Transverse colon (tissue), 3 donors: ENCODE results near the gene HUNK.

Source experiments
- CTCF ChIP-seq, 5 experiments: fragments of 200-600 bp in 3 of 5; fragments of 450-650 bp in 2 of 5; sonication (generic) in 3 of 5; IDR thresholded peaks; 1 replicate in 2 of 5; 2 replicates in 3 of 5; pipeline ENCODE4 v1.5.1; 2016 to 2017; ENCODE audit warnings: antibody characterized with exemption in 5 of 5, inconsistent platforms in 3 of 5, mild to moderate bottlenecking in 2 of 5, moderate library complexity in 1 of 5
- EP300 ChIP-seq: sonication (generic); formaldehyde crosslinking; IDR thresholded peaks from one replicate; pipeline ENCODE4 v1.6.1; 2017; ENCODE audit warnings: antibody characterized with exemption, low read depth

DNA sequence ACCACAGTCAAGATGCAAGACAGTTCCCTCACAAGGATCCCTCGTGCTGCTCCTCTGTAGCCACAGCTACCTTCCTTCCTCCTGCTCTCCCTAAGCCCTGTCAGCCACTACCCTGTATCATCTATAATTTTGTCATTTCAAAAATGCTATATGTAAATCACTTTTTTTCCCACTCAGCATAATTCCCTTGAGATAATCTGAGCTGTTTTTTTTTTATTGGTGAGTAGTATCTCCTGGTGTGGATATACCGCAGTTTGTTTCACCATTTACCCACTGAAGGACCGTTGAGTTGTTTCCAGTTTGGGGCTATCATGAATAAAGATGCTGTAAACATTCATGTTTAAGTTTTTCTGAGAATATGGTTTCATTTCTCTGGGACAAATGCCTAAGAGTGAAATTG, 88.2 kb downstream of the HUNK start:
- TF ChIP-seq CTCF (IDR thresholded peaks at IDR 0.05) (no peak), EP300 (no peak)
